GM12878 (cell line): ENCODE measurements around the gene KRT79. TPM values are rescaled to one million over a fixed set of nuclear protein-coding genes. Genes with fewer than 3 reads are reported as not detected.

ENCODE experiments used
- ATAC-seq: fragments of 200-7000 bp; cut with Tn5 transposase; 3 replicates; pipeline ENCODE4 v1.9.1; 2020; ENCODE audit warnings: mild to moderate bottlenecking, moderate library complexity
- BruUV-seq: library from RNA; stranded (reverse); fragments of 400-500 nt; replicated peaks from 2 replicates; lab custom pipeline; 2021; lab: Mats Ljungman, UMichigan
- CTCF ChIA-PET: fragments of 300-600 bp; sonication (Branson Sonifier 250); formaldehyde crosslinking; extraction: SDS; loops from one replicate; lab custom pipeline; 2021; ENCODE audit warnings: inconsistent platforms; lab: Yijun Ruan, JAX
- POLR2A ChIA-PET: fragments of 350-600 bp; formaldehyde crosslinking; extraction: SDS; loops from one replicate; lab custom pipeline; 2021; ENCODE audit warnings: inconsistent platforms; lab: Charles Lee
- RAD21 ChIA-PET: fragments of 300-600 bp; sonication (Branson Sonifier 250); formaldehyde crosslinking; loops from one replicate; lab custom pipeline; 2023; ENCODE audit warnings: antibody characterized with exemption; ENCODE audit not compliant: unreplicated experiment; lab: Charles Lee
- SMC1A ChIA-PET: fragments of 300-600 bp; sonication (Branson Sonifier 250); formaldehyde crosslinking; loops from one replicate; lab custom pipeline; 2023; ENCODE audit not compliant: unreplicated experiment, uncharacterized antibody; lab: Charles Lee
- DNase-seq: peaks from one replicate; pipeline ENCODE4 v3.0.0-alpha.2; 2011; ENCODE audit warnings: low read depth, low spot score
- FAIRE-seq: peaks from 3 replicates; lab custom pipeline; 2011; peaks lifted over from hg19 to GRCh38; lab: Jason Lieb, UNC
- H2AFZ ChIP-seq: 2 replicates; pipeline ENCODE4 v1.6.0; 2011; ENCODE audit warnings: low read depth, low read length, control low read depth; ENCODE audit not compliant: control insufficient read depth
- H3K27ac ChIP-seq: 2 replicates; pipeline ENCODE4 v1.5.1; 2011; ENCODE audit warnings: control low read depth; ENCODE audit not compliant: control insufficient read depth, insufficient read depth
- H3K27me3 ChIP-seq, 2 experiments: replicated peaks in 1 of 2; 2 replicates each; pipeline versions ENCODE4 v1.6.0 to v1.6.1; 2011; ENCODE audit warnings: low read length in 1 of 2; ENCODE audit not compliant: control insufficient read depth in 2 of 2, insufficient read depth in 2 of 2
- H3K36me3 ChIP-seq, 2 experiments: 2 replicates each; pipeline ENCODE4 v1.5.1; 2011; ENCODE audit warnings: low read length in 1 of 2; ENCODE audit not compliant: control insufficient read depth in 2 of 2, insufficient read depth in 2 of 2
- H3K4me1 ChIP-seq: 2 replicates; pipeline ENCODE4 v1.6.1; 2011; ENCODE audit warnings: mild to moderate bottlenecking, low read length, moderate library complexity, mixed read lengths; ENCODE audit not compliant: control insufficient read depth, insufficient read depth
- H3K4me2 ChIP-seq: 2 replicates; pipeline ENCODE4 v1.6.0; 2011; ENCODE audit warnings: control low read depth; ENCODE audit not compliant: control insufficient read depth, insufficient read depth
- H3K4me3 ChIP-seq: fragments of 200-600 bp; sonication (generic); 2 replicates; pipeline ENCODE4 v1.5.1; 2016
- H3K79me2 ChIP-seq: 2 replicates; pipeline ENCODE4 v1.6.0; 2011; ENCODE audit warnings: low read length; ENCODE audit not compliant: control insufficient read depth, insufficient read depth
- H3K9ac ChIP-seq: 2 replicates; pipeline ENCODE4 v1.8.0; 2011; ENCODE audit warnings: low read length, control low read depth, mixed read lengths; ENCODE audit not compliant: control insufficient read depth, insufficient read depth
- H3K9me3 ChIP-seq: replicated peaks from 3 replicates; pipeline ENCODE4 v1.5.1; 2011; ENCODE audit warnings: mild to moderate bottlenecking, low read length; ENCODE audit not compliant: control insufficient read depth, insufficient read depth
- H4K20me1 ChIP-seq: 2 replicates; pipeline ENCODE4 v1.6.0; 2011; ENCODE audit not compliant: control insufficient read depth, insufficient read depth
- E4F1 ChIP-seq: fragments of 450-650 bp; IDR thresholded peaks from 2 replicates; pipeline ENCODE4 v1.6.1; 2018; ENCODE audit warnings: borderline replicate concordance, mild to moderate bottlenecking; ENCODE audit not compliant: partially characterized antibody
- EGR1 ChIP-seq, 2 experiments: IDR thresholded peaks; 1 replicate in 1 of 2; 2 replicates in 1 of 2; pipeline ENCODE4 v1.6.1; 2011 to 2012; ENCODE audit warnings: low read depth in 2 of 2, low read length in 2 of 2, borderline replicate concordance in 1 of 2, mild to moderate bottlenecking in 1 of 2, moderate library complexity in 1 of 2
- GATAD2B ChIP-seq: fragments of 450-650 bp; conservative IDR thresholded peaks from 2 replicates; pipeline ENCODE4 v1.6.1; 2017; ENCODE audit warnings: low read depth, mild to moderate bottlenecking, moderate library complexity
- IRF4 ChIP-seq: IDR thresholded peaks from 2 replicates; pipeline ENCODE4 v1.6.1; 2011; ENCODE audit warnings: low read depth, low read length
- MEF2A ChIP-seq: IDR thresholded peaks from 2 replicates; pipeline ENCODE4 v1.6.1; 2011; ENCODE audit warnings: low read depth, mild to moderate bottlenecking, low read length, moderate library complexity; ENCODE audit not compliant: insufficient read depth
- MLLT1 ChIP-seq: fragments of 450-650 bp; IDR thresholded peaks from 2 replicates; pipeline ENCODE4 v1.6.1; 2016; ENCODE audit warnings: mild to moderate bottlenecking
- MYB ChIP-seq: fragments of 150-350 bp; IDR thresholded peaks from 2 replicates; pipeline ENCODE4 v1.6.1; 2014; ENCODE audit warnings: mild to moderate bottlenecking, low read depth, low read length, borderline replicate concordance
- NRF1 ChIP-seq: conservative IDR thresholded peaks from 2 replicates; pipeline ENCODE4 v1.6.1; 2011; ENCODE audit warnings: mild to moderate bottlenecking, low read depth, low read length, improper control_type of control experiment
- POLR2A ChIP-seq: IDR thresholded peaks from 2 replicates; pipeline ENCODE4 v1.6.1; 2011; ENCODE audit warnings: low read depth, mild to moderate bottlenecking, low read length
- SKIL ChIP-seq: fragments of 450-650 bp; IDR thresholded peaks from 2 replicates; pipeline ENCODE4 v1.6.1; 2017; ENCODE audit warnings: mild to moderate bottlenecking, low read depth, inconsistent platforms; ENCODE audit not compliant: poor library complexity, severe bottlenecking
- SREBF1 ChIP-seq: IDR thresholded peaks from 2 replicates; pipeline ENCODE4 v1.6.1; 2012; ENCODE audit warnings: mild to moderate bottlenecking, low read length
- TCF7 ChIP-seq: IDR thresholded peaks from 2 replicates; pipeline ENCODE4 v1.6.1; 2014; ENCODE audit warnings: antibody characterized with exemption, borderline replicate concordance
- ZBED1 ChIP-seq: IDR thresholded peaks from 2 replicates; pipeline ENCODE4 v1.6.1; 2016; ENCODE audit warnings: borderline replicate concordance
- ZBTB33 ChIP-seq: fragments of 450-650 bp; IDR thresholded peaks from 2 replicates; pipeline ENCODE4 v1.6.1; 2017; ENCODE audit warnings: mild to moderate bottlenecking
- ZNF217 ChIP-seq: fragments of 450-650 bp; IDR thresholded peaks from 2 replicates; pipeline ENCODE4 v1.6.1; 2017; ENCODE audit warnings: antibody characterized with exemption, mild to moderate bottlenecking
- ZSCAN29 ChIP-seq: fragments of 450-650 bp; IDR thresholded peaks from 2 replicates; pipeline ENCODE4 v1.6.1; 2017; ENCODE audit warnings: mild to moderate bottlenecking, moderate library complexity
- WGBS: methylation state at CpG from one replicate; pipeline ENCODE4 v1.1.6; 2016; ENCODE audit warnings: low lambda C conversion rate; ENCODE audit not compliant: insufficient replicate concordance, insufficient coverage; ENCODE audit errors: missing lambda C conversion rate; 5-methylcytosine and 5-hydroxymethylcytosine counted together
- in situ Hi-C: fragments of 300-500 bp; cut with MboI; formaldehyde crosslinking; loops from 9 replicates; pipeline ENCODE4 v1.14.3; 2018; ENCODE audit warnings: mixed read lengths
- intact Hi-C: fragments of 100-400 bp; cut with micrococcal nuclease; formaldehyde crosslinking; loops from one replicate; pipeline ENCODE4 v1.14.2; 2022; ENCODE audit not compliant: unreplicated experiment
- polyA plus RNA-seq, 11 experiments: library from polyadenylated mRNA; depleted of rRNA in 4 of 11; unstranded in 6 of 11; stranded (reverse) in 5 of 11; fragments of >200 nt; fragmentation: Nextera tagmentation in 4 of 11; fragmentation: Illumina TruSeq in 1 of 11; extraction: Ambion mirVana in 4 of 11; extraction: Trizol in 1 of 11; gene quantifications; 1 replicate in 1 of 11; 2 replicates in 10 of 11; pipeline versions ENCODE4 v1.2.1 to v1.2.3, GENCODE V29; 2011 to 2016; ENCODE audit warnings: inconsistent platforms in 2 of 11, missing spikeins in 2 of 11, low read depth in 1 of 11
- total RNA-seq, 4 experiments: library from RNA; depleted of rRNA in 3 of 4; stranded (reverse); fragments of >200 nt in 3 of 4; fragmentation: Illumina TruSeq in 1 of 4; extraction: Trizol in 1 of 4; gene quantifications; 2 replicates each; pipeline versions ENCODE4 v1.2.1 to v1.2.3, GENCODE V29; 2013 to 2021

KRT79 gene
- total and polyA plus RNA-seq, 10 of the 15 experiments (the other 5 are each of a cell fraction or from before 2014, with no cell fraction given) = 0.03 to 0.09 (median 0.07) TPM; not detected in 7

- in situ Hi-C loops = no loop called here
- CTCF ChIA-PET = no interaction called here
- DNase-seq = no peak
- ATAC-seq = no peak
- POLR2A ChIA-PET = no interaction called here
- Histone ChIP-seq H3K27me3 (peaks cover 0 to 9% of the 10 kb centered on the region in 2 experiments; a peak in 2 of 4 replicates), H3K9ac (no peak overlapping the region), H3K4me3 (no peak overlapping the region), H3K4me1 (no peaks in the 10 kb centered on the region), H3K9me3 (no peaks in the 10 kb centered on the region), H2AFZ (no peak overlapping the region), H3K4me2 (no peak overlapping the region), H4K20me1 (no peaks in the 10 kb centered on the region; the same call in 1 of the 2 replicates), H3K27ac (no peak overlapping the region), H3K79me2 (no peaks in the 10 kb centered on the region), H3K36me3 (no peaks in the 10 kb centered on the region)
- no TSS peak for BruUV-seq
- FAIRE-seq = no peak
- SMC1A ChIA-PET = no interaction called here
- intact Hi-C loops = no loop called here
- 39% methylated on average over 16 of the region's 16 CpGs for WGBS
- RAD21 ChIA-PET = no interaction called here
- TF ChIP-seq MLLT1 (no peak), TCF7 (no peak), ZSCAN29 (no peak), E4F1 (no peak), SKIL (no peak), IRF4 (no peak), GATAD2B (no peak), NRF1 (no peak), SREBF1 (no peak), MYB (no peak), EGR1 (IDR thresholded peaks at IDR 0.05; ENCODE audit: borderline replicate concordance in 1 of 2, low read depth in 2 of 2, low read length in 2 of 2) (no peak), ZBED1 (no peak), MEF2A (no peak), ZNF217 (no peak), ZBTB33 (no peak), POLR2A (no peak)
These were observed 11.2 kb downstream of the KRT79 start for GRCh38 chr12:52822771-52823510.
